Esophagus squamous epithelium (tissue), 5 donors: Measurements from ENCODE around the gene TMEM185B. TPM values are rescaled to one million over a fixed set of nuclear protein-coding genes. Genes with fewer than 3 reads are reported as not detected.
A peak's percentile ranks its signal among the peaks of the same experiment; 100 is the strongest.

Source experiments
- DNase-seq: peaks from one replicate; lab custom pipeline; 2025; lab: John Stamatoyannopoulos, UW
- H3K27ac ChIP-seq, 4 donors: fragments of 200-600 bp; sonication (generic); one replicate each; pipeline ENCODE4 v1.5.1; 2016 to 2019; ENCODE audit warnings: mild to moderate bottlenecking in 1 of 4
- H3K27me3 ChIP-seq, 4 donors: fragments of 200-600 bp; sonication (generic); 1 replicate in 3 of 4; 2 replicates in 1 of 4; pipeline versions ENCODE4 v1.5.1 to v1.6.0; 2017 to 2021; ENCODE audit warnings: antibody characterized with exemption in 1 of 4
- H3K36me3 ChIP-seq, 3 donors: fragments of 200-600 bp; sonication (generic); one replicate each; pipeline ENCODE4 v1.5.1; 2016 to 2019
- H3K4me1 ChIP-seq, 3 donors: fragments of 200-600 bp; sonication (generic); one replicate each; pipeline ENCODE4 v1.5.1; 2017 to 2019
- H3K4me3 ChIP-seq, 4 donors: fragments of 200-600 bp; sonication (generic); 1 replicate in 3 of 4; 2 replicates in 1 of 4; pipeline ENCODE4 v1.5.1; 2016 to 2019; ENCODE audit warnings: mild to moderate bottlenecking in 2 of 4, moderate library complexity in 1 of 4
- H3K9me3 ChIP-seq, 3 donors: fragments of 200-600 bp; sonication (generic); one replicate each; pipeline ENCODE4 v1.5.1; 2016 to 2019
- CTCF ChIP-seq, 6 experiments: fragments of 450-650 bp in 4 of 6; fragments of 200-600 bp in 2 of 6; sonication (generic) in 2 of 6; IDR thresholded peaks; one replicate each; pipeline ENCODE4 v1.5.1; 2016 to 2019; ENCODE audit warnings: antibody characterized with exemption in 6 of 6, mild to moderate bottlenecking in 4 of 6, moderate library complexity in 4 of 6
- POLR2A ChIP-seq, 4 donors: fragments of 450-650 bp; IDR thresholded peaks; one replicate each; pipeline ENCODE4 v1.6.1; 2017; ENCODE audit warnings: antibody characterized with exemption in 4 of 4, mild to moderate bottlenecking in 4 of 4, moderate library complexity in 3 of 4
- whole genome bisulfite sequencing, 2 donors: methylation state at CpG; one replicate each; pipeline ENCODE4 v1.1.5; 2018; 5-methylcytosine and 5-hydroxymethylcytosine counted together
- intact Hi-C: fragments of 100-400 bp; cut with DNase I; formaldehyde crosslinking; loops from one replicate; pipeline ENCODE4 v1.15.0; 2022
- total RNA-seq, 4 donors: library from RNA; depleted of rRNA; stranded (reverse); fragments of >200 nt; gene quantifications; one replicate each; pipeline ENCODE4 v1.1.0, GENCODE V29; 2016
- donor health status: DM: yes; HTN: yes; CAD: no.

TMEM185B gene
- total RNA-seq, 4 donors from 2014 or later = 20.9 to 24.8 (median 23.3) TPM

GRCh38 chr2:120255071-120255470 lies 31.9 kb upstream of the TMEM185B start:
- Histone ChIP-seq H3K27me3 (peaks cover 0 to 8% (median 0%) of the 10 kb centered on the region in 4 donors), H3K36me3 (no peaks in the 10 kb centered on the region), H3K9me3 (peaks cover 0 to 1% (median 0%) of the 10 kb centered on the region in 3 donors), H3K4me1 (peaks cover 6 to 56% (median 40%) of the 10 kb centered on the region in 3 donors), H3K4me3 (peak overlapping the region in 1 of 4 donors; percentile 75), H3K27ac (no peak overlapping the region)
- no peak for DNase-seq
- intact Hi-C loops = no loop called here
- 66 to 72% methylated on average over 6 of the region's 6 CpGs for WGBS, 2 donors
- TF ChIP-seq CTCF (IDR thresholded peaks at IDR 0.05) (no peak), POLR2A (IDR thresholded peaks at IDR 0.05) (no peak)

- Histone ChIP-seq H3K4me1 (peaks cover 6 to 56% (median 40%) of the 10 kb centered on the region in 3 donors), H3K27ac (peak overlapping the region; percentile 88 to 98 (median 93)), H3K4me3 (peak overlapping the region; percentile 62 to 90 (median 72)), H3K36me3 (no peaks in the 10 kb centered on the region), H3K27me3 (peaks cover 0 to 8% (median 0%) of the 10 kb centered on the region in 4 donors), H3K9me3 (no peaks in the 10 kb centered on the region)
- no peak for TF ChIP-seq POLR2A (IDR thresholded peaks at IDR 0.05)
- no peak for TF ChIP-seq CTCF (IDR thresholded peaks at IDR 0.05)
- intact Hi-C loops = no loop called here
- no peak for DNase-seq
- WGBS, 2 donors = 44 to 59% methylated on average over 8 of the region's 8 CpGs
These were observed 31.0 kb upstream of the TMEM185B start for GRCh38 chr2:120254178-120254577.

GRCh38 chr2:120253021-120253882 lies 30.1 kb upstream of the TMEM185B start:
- Histone ChIP-seq H3K27me3 (peaks cover 0 to 11% (median 0%) of the 10 kb centered on the region in 4 donors), H3K4me1 (peaks cover 6 to 56% (median 39%) of the 10 kb centered on the region in 3 donors), H3K9me3 (no peaks in the 10 kb centered on the region), H3K27ac (peak overlapping the region; percentile 88 to 98 (median 93)), H3K4me3 (peak overlapping the region; percentile 62 to 90 (median 72)), H3K36me3 (no peaks in the 10 kb centered on the region)
- intact Hi-C loops = no loop called here
- peak; percentile 37 for DNase-seq
- 0% methylated on average over 11 of the region's 60 CpGs; no CpG with 5 or more reads in 1 of the 2 donors for WGBS, 2 donors
- TF ChIP-seq POLR2A (IDR thresholded peaks at IDR 0.05) (peak in 1 of 4 donors; percentile 41), CTCF (IDR thresholded peaks at IDR 0.05) (peak in 5 of 6 experiments; percentile 15 to 48 (median 29))

- intact Hi-C loops = no loop called here
- H3K4me1 ChIP-seq = peaks cover 6 to 55% (median 31%) of the 10 kb centered on the region in 3 donors
- H3K27ac ChIP-seq = peak within 1 kb of the TSS; percentile 88 to 98 (median 93)
- H3K36me3 ChIP-seq = no peaks in the 10 kb centered on the region
- 1 to 5% methylated on average over 15 to 16 of the region's 71 CpGs for WGBS, 2 donors
- peak within 1 kb of the TSS; percentile 62 to 90 (median 72) for H3K4me3 ChIP-seq
- H3K9me3 ChIP-seq = no peaks in the 10 kb centered on the region
- DNase-seq = peak; percentile 99
- H3K27me3 ChIP-seq = peaks cover 0 to 16% (median 0%) of the 10 kb centered on the region in 4 donors
- TF ChIP-seq POLR2A (IDR thresholded peaks at IDR 0.05) (peak in 2 of 4 donors; percentile 42 to 72), CTCF (IDR thresholded peaks at IDR 0.05) (no peak)
These were observed 29.2 kb upstream of the TMEM185B start, which contains the start of gene RALB for GRCh38 chr2:120252225-120253020. RALB (plus strand) TSS chr2:120252852; CDS start chr2:120278665, 25,813 bp downstream.
